HuH-7 (cell line): ENCODE data around the gene DNAJA3.

ENCODE experiments used
- DNase-seq: peaks from one replicate; pipeline ENCODE4 v3.0.0; 2011; ENCODE audit warnings: low spot score

The DNAJA3 gene

DNA sequence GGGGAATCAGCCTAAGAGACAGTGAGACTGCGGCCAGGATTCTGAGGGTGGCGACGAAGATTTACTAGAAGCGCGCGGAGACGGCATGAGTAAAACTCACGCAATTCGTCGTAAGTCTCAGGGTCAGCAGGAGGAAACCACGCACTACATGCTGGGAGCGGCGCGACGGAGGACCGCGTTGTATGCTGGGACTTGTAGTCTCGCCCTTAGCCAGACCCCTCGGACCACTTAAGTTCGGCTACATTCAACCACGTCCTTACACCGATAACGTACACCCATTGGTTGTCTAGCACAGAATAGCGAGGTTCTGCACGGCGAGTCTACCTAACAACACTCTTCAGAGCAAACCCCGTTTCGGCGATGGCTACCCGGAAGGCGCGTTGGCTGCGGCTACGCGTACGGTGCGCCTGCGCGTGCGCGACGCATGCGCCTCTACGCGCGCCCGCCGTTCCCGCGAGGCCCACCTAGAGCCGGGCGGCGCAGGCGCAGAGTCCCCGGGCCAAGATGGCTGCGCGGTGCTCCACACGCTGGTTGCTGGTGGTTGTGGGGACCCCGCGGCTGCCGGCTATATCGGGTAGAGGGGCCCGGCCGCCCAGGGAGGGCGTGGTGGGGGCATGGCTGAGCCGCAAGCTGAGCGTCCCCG is at the start of gene DNAJA3:
DNAJA3 (plus strand) TSS at position 491 of the 643 bp plus-strand sequence; CDS start at position 505, 14 bp downstream.
- peak; percentile 90 for DNase-seq

- no peak for DNase-seq
These were observed 49.4 kb upstream of the DNAJA3 start for GRCh38 chr16:4376126-4376892.

GRCh38 chr16:4376893-4377572 is 48.6 kb upstream of the DNAJA3 start:
- no peak for DNase-seq

DNA sequence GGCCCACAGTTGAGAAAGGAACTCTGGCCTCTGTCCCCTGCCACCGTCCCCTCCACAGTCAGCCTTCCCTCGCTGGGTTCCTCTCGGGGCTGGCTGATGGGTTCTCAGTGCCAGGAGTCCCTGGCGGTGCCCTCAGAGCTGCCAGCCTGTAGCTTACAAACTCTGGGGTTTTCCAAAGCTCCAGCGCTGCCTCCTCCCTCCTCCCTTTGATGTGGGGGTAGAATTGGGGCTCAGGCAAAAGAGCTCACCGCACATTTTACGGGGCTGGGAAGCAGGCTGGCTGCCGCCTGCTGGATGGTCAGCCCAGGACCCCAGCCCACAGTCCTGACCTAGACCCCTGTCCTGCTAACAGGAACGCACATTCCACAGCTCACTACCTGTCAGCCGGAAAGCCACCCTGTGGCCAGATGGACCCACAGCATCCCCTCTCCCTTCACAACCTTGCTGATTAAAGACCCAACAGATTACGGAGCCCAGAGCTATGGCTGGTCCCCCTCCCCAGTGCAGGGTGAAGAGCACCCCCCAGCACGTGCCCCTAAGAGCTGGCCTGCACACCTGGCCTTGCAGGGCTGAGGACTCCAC is 48.0 kb upstream of the DNAJA3 start:
- no peak for DNase-seq

DNA sequence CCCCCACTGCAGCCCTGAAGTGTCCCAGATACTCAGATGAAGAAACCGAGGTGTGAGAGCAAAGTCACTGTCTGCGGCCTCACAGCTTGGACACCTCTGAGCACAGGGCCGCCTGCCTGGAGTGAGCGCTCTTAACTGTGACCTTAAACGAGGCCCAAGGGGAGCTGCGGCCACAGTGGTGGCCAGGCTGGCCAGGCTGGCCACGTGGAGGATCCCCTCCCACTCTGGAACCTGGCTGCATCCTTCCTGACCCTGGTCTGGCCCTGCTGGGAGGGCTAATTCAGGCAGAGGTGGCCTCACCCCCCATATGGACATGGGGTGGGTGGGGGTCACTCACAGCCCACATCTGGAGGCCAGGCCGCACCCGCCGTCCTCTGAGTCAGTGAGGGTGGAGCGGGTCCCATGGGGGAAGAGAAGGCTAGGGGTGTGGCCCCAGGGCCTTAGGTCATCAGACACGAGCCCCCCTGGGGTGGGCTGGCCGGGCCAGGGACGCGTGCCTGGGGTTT is 47.5 kb upstream of the DNAJA3 start:
- no peak for DNase-seq

DNA sequence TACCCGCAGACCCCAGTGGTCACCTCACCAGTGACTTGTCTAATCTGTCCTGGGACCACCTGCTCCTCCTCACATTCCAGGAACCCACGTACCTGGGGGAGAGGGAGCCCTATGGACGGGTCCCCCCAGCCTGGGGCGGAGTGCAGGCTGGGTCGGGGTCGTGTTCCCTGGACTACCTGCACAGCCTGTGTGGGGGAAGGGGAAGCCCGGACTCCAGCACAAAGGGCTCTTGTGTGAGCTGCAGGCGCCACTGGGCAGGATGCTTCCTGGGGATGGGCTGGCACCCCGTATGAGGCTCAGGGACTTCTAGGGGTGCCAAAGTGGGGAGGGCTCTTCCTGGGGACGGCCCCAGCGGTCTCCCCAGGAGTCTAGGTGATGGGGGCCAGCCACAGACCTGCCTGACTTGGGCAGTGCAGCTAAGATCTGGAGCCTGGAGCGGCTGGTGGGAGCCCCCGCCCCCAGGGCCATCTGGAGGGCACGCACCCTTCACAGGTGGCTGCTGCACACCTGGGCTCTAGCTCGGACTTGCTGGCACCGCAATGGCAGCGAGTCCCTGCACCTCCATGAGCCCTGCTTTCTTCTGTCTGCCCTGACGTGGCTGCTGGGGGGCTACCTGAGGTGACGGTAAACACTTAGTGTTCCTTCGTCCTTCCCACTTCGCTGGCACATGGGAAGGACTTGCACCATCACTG is 46.5 kb upstream of the DNAJA3 start:
- DNase-seq: no peak

DNA sequence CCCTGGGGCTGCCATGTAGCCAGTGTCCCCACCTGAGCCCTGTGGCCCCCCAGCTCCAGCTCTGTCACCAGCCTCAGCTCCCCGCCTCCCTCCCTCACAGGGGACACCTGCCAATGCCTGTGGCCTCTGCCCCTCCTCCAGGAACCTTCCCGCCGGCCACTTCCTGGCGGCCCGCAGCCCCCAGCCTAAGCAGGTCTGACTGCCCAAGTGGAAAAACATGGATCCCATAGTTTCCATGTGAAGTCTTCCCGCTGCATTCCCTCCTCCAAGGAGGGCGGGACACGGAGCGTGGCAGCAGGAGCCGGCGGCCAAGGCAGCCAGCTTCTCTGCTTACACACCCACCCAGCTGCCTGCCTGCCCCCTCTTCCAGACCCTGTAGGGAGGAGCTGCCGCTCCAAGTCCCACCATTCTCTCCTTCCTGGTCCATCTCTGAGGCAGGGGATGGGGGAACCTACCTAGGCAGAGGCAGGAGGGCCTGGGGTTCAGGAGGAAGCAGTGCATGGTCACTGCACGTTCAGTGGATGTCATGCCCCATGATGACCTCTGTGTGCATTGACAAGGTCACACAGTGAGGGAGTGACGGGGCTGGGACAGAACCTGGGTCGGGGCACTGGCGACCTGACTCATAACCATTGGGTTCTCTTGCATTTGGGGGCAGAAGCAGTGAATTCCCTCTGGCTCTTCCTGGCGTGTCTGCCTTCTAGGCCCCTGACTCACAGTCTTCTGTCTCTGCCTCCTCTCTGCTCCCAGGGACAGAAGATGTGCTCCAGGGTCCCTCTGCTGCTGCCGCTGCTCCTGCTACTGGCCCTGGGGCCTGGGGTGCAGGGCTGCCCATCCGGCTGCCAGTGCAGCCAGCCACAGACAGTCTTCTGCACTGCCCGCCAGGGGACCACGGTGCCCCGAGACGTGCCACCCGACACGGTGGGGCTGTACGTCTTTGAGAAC is 45.3 kb upstream of the DNAJA3 start:
- no peak for DNase-seq

DNA sequence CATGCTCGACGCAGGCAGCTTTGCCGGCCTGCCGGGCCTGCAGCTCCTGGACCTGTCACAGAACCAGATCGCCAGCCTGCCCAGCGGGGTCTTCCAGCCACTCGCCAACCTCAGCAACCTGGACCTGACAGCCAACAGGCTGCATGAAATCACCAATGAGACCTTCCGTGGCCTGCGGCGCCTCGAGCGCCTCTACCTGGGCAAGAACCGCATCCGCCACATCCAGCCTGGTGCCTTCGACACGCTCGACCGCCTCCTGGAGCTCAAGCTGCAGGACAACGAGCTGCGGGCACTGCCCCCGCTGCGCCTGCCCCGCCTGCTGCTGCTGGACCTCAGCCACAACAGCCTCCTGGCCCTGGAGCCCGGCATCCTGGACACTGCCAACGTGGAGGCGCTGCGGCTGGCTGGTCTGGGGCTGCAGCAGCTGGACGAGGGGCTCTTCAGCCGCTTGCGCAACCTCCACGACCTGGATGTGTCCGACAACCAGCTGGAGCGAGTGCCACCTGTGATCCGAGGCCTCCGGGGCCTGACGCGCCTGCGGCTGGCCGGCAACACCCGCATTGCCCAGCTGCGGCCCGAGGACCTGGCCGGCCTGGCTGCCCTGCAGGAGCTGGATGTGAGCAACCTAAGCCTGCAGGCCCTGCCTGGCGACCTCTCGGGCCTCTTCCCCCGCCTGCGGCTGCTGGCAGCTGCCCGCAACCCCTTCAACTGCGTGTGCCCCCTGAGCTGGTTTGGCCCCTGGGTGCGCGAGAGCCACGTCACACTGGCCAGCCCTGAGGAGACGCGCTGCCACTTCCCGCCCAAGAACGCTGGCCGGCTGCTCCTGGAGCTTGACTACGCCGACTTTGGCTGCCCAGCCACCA is 44.4 kb upstream of the DNAJA3 start:
- DNase-seq: no peak

- DNase-seq: no peak
These were observed 43.5 kb upstream of the DNAJA3 start for GRCh38 chr16:4381935-4382794.

DNA sequence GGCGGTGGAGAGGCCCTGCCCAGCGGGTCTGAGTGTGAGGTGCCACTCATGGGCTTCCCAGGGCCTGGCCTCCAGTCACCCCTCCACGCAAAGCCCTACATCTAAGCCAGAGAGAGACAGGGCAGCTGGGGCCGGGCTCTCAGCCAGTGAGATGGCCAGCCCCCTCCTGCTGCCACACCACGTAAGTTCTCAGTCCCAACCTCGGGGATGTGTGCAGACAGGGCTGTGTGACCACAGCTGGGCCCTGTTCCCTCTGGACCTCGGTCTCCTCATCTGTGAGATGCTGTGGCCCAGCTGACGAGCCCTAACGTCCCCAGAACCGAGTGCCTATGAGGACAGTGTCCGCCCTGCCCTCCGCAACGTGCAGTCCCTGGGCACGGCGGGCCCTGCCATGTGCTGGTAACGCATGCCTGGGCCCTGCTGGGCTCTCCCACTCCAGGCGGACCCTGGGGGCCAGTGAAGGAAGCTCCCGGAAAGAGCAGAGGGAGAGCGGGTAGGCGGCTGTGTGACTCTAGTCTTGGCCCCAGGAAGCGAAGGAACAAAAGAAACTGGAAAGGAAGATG is 42.8 kb upstream of the DNAJA3 start:
- no peak for DNase-seq

- DNase-seq: no peak
These were observed 41.9 kb upstream of the DNAJA3 start for GRCh38 chr16:4383591-4384444.

DNA sequence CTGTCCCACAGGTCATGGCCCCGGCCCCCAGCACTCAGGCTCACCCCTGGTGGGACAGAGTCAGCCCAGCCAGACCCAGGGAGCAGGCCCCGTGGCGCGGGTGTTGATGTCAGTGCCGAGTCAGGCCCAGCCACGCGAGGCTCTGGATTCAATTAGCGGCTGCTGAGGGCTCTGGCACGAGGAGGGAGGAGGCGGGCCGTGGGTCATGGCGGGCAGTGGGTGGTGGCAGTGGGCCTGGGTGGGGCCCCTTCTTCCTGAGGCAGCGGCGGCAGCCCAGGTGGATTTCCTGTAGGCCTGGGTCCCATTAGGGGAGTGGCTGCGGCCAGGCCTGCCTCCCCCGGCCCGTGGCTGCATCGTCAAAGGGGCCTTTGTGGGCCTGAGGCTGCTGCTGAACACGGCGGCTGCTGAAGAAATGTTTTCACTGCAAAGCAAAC is 41.1 kb upstream of the DNAJA3 start:
- no peak for DNase-seq

GRCh38 chr16:4385066-4385788 is 40.4 kb upstream of the DNAJA3 start:
- no peak for DNase-seq

DNA sequence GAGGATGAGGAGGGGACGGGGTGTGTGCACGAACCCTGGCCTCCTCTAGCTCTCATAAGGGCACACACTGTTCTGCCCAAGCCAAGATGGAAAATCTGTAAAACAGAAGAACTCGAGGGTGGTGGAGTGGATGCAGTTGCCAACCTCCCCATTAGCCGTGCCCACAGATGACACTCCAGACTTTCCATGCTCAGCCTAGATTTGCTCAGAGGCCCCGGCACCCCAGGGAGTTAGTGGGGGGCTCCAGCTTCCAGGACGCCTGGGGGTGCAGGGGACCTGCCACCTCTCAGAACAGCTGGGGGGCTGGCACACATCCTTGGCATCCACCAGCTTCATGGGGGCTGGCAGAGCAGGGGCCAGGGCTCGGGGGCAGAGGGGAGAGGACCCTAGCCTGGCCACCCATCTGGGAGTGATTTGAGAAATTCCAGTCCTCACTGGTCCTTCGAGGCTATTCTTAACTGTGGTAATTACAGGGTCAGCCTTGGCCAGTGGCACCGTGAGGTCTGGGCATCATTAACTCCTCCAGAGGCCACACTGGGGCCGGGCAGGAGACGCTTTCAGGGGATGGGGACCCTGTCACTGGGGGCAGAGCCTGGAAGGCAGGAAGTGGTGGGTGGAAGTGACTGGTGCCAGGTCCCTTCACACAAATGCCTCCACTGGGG is 39.7 kb upstream of the DNAJA3 start:
- no peak for DNase-seq

DNA sequence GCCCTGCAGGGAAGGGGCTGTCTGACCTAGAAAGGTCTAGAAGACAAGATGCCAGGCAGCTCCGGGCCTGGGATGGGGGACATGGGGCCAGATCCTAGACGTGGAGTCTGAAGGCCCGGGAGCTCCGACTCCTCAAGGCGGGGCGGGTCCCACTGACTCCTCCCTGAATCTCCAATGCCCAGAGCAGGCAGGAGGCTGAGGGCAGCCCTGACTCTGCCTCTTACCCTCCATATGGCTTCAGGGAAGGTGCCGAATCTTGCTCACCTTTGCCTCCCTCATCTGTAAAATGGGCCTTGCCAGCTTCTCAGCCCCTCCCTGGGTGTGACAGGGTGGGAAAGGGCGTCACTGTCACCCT is 39.2 kb upstream of the DNAJA3 start:
- DNase-seq: no peak

DNA sequence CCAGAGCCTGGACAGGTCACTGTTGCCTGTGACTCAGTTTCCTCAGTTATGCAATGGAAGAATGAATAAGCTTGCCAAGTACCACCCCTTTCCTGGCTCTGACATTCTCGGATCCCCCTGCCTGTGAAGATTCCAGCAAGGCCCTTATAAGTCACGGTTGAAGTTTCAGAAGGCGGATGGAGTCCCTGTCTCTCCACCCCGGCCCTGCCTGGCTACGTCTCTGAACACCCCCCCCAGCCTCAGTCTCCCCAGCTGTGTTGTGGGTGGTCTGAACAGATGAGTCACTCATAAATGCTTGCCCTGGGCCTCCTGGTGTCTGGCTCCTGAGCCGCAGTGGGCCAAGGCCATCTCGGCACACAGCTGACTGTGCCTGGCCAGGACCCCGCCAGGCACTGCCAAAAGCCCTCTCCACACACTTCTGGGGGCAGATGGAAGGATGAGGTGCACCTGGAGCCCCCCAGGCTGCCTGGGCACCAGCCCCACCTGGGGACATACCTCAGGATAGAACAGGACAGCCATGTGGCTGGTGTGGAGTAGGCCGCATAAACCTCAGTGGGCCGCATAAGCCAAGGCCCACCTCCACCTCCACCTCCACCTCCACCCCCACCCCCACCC is 38.6 kb upstream of the DNAJA3 start:
- no peak for DNase-seq
